Ramos (cell line): Measurements from ENCODE around the gene SYT1.
"Not testable (repeated sequence)": the region's sequence is repeated elsewhere in the genome, so short reads cannot be mapped to it uniquely, and the experiment has no call there.

Source experiments
- in situ Hi-C: fragments of 300-500 bp; cut with MboI; formaldehyde crosslinking; loops from one replicate; pipeline ENCODE4 v1.14.3; 2022; ENCODE audit warnings: low sequenced_read_pairs; ENCODE audit not compliant: unreplicated experiment

The SYT1 gene

DNA sequence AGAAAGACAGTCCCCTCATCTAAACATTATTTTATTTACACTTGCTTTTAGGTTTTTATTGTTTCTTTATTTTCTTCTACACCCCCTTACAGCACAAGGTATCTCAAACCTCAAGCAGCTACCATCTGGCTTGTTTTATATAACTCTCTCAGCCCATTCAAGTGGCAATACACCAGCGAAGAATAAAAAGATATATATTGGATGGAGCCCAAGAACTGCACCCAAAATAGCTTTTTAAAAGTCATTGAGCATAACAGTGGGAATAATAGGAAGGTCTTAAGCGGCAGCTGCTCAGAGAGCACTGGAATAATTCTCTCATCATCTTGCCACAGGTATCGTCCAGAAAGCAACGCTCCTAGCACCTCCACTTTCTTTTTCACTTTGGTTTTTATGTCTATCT is 322.5 kb downstream of the SYT1 start:
- in situ Hi-C loops: no loop called here

DNA sequence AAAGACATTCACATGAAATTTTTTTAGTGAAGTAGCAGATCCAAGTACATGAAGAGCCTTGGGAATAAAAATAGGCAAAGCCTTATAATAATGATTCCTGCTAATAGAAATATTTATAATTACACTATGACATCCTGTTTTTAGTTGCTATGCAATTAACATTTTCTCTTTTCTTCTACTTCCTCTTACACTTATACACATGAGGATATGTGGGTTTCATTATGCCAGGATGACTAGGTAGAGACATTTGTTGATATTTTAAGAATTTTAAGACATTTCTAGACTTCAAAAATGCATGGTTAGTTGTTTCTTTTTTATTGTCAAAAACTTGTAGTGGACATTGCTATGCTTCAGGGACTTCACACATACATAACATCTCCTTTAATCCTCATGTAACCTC is 326.8 kb downstream of the SYT1 start:
- in situ Hi-C loops: no loop called here

DNA sequence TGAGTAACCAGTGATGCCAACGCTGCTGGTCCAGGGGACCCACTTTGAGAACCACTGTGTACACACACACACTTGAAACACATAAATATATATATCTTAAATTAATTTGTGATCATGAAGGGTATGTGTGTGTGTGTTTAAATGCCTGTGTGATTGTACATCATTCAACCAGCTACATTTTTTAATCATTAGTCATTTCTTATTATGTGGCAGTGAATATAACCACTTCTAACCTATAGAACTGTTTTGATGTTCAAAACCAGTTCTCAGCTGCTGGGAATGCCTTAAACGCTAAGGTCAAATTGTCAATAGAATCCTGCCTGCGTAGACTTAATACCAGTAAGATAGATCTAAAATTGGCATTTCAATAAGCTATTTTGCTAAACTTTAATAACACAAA is 330.0 kb downstream of the SYT1 start:
- in situ Hi-C loops: no loop called here

DNA sequence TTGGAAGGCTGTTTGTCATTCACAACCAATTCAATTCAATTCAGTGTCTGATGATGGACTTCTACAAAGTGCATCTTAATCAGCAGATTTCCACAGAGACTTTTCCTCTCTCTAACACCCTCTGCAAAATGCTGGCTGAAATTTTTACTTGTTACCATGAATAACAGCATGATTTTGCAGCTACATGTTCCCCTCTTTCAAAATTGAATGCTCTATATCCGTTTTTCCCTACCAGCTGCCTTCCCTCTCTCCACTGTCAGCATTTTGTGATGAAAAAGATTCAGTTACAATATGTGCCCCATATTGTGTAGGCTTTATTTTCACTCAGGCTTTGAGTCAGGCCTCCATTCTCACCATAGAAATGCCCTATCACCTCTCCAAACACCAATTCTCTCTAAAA is 334.6 kb downstream of the SYT1 start:
- in situ Hi-C loops: no loop called here

DNA sequence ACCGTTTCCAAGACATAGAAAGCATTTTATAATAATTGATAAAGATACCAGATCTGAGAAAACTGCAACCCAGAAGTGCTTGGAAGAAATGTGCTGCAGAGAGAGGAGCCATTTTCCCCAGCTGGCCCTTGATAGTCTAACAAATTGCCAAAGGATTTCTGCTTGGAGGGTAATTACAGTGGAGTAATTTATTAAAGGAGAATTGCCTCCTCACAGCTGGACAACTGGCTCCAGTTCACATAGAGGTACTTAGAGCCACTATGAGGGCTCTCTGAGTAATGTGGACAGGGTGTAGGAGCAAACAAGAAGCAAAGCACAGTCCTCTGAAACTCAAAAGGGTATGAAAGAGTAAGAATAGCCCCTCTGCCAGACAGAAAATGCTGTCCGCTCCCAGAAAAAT is 335.6 kb downstream of the SYT1 start:
- in situ Hi-C loops: no loop called here

DNA sequence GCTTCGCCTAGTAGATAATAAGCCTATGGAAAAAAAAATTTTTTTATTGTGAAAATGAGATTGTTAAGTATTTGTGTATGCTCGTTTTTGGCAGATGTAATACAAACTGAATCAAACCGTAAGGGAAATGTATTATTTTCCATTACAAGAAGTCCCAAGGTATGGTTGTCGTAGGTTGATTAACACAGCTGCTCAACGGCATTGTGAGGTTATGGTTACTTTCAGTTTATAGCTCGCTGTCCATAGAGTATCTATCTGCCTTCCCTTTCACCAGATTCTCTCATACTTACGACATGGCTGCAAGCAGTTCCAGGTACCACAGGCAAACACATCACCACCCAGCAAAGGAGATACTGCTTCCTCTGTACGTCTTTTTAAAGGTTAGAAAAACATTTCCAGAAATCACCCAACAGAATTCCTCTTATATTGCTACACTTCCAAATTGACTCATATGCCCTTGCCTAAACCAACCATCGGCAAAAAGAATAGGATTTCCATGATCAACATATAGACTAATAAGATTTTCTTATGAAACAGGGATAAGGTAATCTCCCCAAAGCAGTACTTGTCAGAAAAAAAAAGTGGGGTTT is 338.6 kb downstream of the SYT1 start:
- in situ Hi-C loops: no loop called here

DNA sequence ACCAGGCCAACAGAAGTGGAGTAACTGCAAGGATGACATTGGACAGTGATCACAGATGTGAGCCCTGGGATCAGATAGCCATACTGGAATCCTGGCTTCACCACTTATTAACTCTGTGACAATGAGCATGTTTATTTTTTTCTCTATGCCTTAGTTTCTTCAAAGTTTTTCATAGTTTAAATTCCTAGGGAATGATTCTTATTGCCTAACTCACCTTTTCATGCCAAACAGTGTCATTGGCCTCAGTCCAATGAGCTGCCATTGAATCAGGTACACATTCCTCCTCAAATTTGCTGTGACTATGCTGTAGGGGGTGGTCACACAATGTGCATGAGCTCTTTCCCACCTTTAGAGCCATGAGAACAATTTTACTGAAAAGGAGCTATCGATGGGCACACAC is 342.3 kb downstream of the SYT1 start:
- in situ Hi-C loops: no loop called here

DNA sequence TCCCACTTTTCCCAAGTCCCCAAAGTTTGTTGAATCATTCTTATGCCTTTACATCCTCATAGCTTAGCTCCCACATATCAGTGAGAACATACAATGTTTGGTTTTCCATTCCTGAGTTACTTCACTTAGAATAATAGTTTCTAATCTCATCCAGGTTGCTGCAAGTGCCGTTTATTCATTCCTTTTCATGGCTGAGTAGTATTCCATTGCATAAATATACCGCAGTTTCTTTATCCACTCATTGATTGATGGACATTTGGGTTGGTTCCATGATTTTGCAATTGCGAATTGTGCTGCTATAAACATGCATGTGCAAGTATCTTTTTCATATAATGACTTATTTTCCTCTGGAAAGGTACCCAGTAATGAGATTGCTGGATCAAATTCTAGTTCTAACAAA is 345.8 kb downstream of the SYT1 start:
- in situ Hi-C loops: not testable (repeated sequence)

DNA sequence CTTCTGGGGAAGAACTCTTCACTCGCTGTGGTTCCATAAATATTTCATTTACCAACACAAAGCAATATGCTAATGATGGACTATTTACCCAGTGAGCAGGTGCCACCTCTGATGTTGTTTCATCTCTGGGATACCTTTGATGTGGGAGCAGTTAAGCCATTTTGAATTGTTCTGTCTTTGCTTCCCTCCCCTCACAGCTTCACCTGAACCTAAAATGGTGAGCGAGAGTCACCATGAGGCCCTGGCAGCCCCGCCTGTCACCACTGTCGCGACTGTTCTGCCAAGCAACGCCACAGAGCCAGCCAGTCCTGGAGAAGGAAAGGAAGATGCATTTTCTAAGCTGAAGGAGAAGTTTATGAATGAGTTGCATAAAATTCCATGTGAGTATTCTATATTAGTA is 352.7 kb downstream of the SYT1 start:
- in situ Hi-C loops: no loop called here

DNA sequence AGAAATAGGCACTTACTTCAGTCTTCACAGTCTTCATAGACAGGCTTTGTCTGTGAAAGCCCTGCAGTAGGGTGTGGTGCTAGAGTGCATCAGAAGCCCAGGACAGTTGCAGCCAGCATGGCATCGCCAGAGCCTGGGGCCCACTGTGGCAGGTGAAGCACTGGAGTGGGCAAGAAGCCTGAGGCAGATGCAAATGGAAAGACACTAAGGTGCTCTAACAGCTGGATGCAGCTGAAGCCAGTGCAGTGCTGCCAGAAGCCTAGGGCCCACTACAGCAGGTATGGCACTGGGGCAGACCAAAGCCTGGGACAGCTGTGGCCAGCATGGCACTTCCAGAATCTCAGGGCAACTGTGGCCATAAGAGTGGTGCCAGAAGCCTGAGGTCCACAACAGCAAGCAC is 358.6 kb downstream of the SYT1 start:
- in situ Hi-C loops: no loop called here

DNA sequence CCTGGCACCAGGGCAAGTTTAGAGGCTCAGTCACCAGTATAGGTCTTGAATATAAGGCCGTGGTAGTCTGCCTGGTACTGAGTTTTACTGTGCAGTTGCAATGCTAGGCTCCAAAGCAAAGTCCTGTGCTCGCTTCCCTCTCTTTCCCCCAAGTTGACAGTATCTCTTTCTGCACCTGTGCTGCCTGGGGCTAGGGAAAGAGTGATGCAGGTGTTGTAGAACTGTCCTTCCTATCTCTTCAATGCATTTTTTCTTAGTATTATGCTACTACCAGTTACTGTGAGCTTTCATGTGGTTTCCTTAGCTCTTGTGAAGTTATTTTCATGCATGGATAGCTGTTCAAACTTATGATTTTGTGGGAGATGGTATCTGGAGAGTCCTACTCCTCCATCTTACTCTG is 359.2 kb downstream of the SYT1 start:
- in situ Hi-C loops: no loop called here

DNA sequence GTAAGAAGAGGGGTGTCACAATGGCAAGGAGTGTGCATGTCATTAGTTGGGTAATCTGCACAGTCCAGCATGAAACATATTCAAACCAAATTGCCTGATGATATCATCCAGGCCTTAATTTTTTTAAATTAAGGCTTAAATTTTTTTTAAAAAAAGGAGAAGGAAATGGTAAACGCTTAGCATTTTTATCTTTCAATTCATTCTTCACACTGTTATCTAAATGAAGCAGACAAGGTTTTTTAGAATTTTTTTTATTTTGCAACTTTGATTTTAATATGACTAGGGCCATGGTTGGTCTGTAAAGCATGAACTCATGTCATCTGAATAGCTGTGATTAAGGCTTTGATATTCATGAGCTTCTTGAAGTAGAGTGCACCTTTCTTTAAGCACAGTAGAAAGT is 362.5 kb downstream of the SYT1 start:
- in situ Hi-C loops: no loop called here

DNA sequence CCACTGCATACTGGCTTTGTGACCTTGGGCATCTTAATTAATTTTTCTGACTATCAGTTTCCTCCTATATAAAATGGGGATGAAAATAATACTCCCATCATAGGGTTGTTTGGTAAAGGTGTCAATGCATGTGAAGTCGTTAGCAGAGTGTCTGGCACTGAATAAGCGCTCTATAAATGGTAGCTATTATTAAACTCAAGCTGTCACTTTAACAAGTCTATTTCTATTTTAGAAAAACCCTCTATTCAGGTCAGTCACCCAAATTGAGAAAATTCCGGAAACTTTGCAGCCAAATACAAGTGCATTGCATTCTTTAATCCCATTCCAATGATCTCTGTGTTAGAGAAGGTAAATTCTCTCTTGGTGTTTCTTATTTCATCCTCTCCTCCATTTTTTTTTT is 363.1 kb downstream of the SYT1 start:
- in situ Hi-C loops: no loop called here

DNA sequence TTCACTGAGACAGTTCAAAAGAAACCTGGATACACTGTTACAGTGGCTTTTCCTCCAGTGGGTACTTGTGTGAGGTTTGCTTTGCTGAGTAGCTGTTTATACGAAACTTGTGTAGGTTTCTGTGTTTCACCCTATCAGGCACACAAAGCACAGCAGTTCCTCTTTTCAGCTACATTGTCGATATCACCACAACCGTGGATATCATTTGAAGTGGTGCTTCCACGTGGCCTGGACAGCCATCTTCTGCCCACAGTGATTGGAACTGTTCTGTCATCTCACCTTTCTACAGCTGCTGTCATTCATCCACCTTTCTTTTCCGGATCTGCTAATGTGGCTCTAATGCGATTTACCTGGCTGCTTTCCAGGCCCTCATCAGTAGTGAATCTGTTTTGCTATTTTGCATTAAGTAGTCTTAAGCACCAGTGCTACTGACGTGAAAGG is 368.8 kb downstream of the SYT1 start:
- in situ Hi-C loops: no loop called here

DNA sequence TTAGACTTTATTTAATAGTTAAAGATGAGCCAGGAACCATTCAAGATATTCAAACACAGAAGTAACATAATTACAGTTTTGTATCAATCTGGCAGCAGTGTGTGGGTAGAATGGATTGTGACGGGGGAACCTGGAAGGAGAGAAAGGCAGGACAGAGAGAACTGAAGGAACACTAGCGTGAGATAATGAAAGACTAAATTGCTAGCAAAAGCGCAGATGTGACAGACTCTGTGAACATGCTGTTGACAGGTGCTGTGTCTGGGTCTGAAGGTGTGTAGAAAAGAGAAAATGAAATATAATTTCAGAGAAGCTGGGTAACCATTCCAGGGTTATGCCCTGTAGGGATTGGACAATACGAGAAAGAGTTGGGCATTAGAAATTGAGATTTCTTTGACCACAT is 372.3 kb downstream of the SYT1 start:
- in situ Hi-C loops: no loop called here

DNA sequence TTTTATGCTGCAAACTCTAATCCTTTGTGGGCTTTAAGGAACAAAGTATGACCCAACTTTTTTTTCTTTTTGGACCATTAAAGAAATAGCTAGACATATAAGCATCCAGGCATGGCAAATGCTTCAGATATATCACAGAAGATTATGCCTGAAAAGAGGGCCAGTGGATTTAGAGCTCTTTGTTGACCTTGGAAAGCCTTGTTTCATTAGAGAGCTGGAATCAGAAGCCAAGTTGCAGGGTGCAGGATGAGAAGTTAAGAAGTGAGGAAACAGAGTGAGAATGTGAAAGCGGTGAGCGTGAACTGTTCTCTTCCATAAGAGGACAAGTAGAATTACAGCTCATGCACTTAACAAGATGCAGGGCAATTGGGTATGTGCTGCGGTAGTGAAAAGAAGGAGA is 373.7 kb downstream of the SYT1 start:
- in situ Hi-C loops: no loop called here

DNA sequence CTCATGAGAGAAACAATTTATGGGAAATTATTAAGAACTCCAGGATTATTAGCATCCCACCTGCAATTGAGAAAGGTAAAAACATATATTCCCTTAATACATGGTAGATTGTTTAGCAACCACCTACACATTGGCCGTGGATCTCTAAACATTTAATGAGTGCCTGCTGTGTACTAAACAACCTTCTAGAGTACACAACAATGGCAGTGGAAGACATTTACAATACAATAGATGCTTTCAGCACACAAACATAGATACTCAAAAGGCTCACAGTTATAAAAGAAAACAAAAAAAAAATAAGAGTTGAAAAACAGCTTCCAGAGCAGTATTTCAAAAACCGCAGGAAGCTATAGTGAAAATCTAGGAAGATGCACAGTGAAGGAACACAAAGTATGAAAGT is 382.9 kb downstream of the SYT1 start:
- in situ Hi-C loops: no loop called here

DNA sequence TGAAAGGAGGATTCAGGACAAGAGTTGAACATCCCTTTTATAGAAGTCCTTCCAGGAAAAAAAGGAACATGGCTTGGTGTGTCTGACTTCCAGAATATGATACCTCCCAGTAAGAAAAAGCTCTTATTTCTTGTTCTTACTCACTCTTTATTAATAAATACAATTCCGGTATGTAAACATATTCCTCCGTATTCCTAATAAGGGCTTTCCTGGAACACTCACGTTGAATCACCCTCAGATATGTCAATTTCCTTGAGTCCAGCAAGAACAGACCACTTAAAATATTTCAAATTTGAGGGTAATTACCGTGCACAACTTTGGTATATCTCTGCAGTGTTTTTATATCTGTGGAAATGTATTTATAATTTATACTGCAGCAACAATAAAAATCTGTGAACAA is 385.6 kb downstream of the SYT1 start:
- in situ Hi-C loops: no loop called here

DNA sequence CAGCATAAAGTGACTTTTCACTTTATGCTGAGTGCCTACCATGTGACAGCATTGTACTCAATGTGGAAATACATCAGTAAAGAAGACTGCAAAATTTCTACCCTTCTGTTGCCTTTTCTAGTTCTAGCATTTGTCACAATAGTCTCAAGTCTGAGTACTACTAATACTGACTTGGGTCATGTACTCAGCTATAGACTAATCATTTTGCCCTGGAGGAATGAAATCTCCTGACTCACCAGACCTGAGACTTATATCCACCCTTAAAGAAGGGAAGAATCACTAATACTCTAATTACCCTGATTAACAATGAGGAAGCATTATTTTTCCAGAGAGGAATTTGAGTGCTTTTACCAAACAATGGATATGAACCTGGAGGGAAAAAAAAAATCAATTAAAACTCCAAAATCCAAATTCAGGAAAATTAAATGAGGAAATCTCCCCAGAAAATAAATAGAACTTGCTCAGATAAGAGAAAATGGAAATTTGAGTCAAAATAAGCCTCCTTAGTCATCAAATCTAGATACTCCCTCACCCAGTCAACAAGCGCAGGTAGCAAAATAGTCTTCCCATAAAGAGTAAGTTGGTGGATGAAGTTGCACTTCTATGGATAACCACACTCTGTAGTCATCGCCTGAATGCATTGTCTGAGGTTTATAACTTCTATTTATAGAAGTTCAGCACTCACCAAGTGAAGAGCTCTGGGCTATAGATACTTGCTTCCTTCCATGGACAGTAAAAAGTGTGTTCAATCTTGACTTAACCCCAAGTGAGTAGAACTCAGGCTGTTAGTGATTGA is 386.6 kb downstream of the SYT1 start:
- in situ Hi-C loops: no loop called here

DNA sequence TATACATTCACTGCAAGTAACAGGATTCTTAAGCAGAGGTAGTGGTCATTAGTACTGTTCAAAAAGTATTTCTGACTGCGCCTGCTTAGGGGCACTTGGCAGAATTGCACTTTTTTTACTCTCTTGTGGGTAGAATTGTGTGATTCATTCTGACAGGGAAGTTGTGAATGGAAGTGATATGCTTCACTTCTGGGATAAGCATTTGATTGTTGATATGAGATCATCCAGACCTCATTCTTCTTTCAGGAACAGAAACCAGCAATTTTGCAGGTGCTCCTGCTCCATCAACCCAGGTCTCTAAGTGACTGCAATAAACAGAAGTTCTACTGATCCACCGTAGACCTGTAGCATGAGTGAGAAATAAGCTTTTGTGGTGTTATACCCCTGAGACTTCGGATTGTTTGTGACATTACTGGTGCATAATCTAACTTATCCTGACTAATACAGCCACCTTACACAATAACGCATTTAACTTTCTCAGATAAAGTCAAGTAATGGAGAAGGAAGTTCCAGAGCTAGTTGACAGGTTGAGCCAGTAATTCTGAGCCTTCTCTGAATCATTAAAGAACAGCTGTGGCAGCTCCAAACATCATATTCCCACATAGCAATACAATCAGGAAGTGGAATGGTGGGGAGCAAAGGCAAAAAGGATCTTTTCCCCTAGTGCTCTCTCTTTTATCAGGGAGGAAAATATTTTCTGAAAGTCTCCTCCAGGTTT is 387.9 kb downstream of the SYT1 start:
- in situ Hi-C loops: no loop called here

DNA sequence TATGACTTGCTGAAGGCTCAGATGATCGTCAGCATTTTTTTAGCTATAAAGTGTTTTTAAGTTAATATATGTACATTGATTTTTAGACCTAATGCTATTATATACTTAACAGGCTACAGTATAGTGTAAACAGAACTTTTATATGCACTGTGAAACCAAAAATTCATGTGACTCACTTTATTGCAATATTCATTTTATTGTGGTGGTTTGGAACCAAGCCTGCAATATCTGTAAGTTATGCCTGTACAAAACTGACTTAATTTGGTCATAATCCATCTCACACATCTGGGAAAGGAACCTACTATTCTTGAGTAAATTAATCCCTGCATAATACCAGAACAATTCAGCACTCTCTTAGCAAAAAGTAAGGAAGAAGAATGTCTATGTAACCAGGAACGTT is 390.7 kb downstream of the SYT1 start:
- in situ Hi-C loops: no loop called here

DNA sequence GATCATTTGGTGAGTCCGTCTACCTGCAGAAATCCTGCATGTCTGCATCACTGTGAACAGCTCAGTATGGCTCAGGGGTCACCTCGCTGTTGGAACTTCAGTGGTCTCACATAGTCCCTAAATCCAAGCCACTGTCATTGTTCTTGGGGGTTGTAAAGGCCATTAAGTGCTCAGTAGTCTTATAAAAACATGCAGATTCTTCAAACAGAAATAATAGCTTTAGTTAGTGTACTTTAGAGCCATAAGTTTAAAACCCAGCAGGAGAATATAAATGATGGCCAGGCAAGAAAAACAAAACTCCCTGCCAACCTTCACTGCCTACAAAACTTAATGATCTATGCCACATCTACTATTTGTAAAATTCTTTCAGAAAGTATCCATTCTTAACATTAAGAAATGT is 396.3 kb downstream of the SYT1 start:
- in situ Hi-C loops: no loop called here
